BE2C (cell line): ENCODE measurements around the gene NUAK1.

ENCODE experiments used
- DNase-seq: peaks from one replicate; pipeline ENCODE4 v3.0.0-alpha.2; 2020
- H3K27me3 ChIP-seq: fragments of 250-450 bp; sonication (Bioruptor Pico); 2 replicates; pipeline ENCODE4 v1.5.1; 2020; ENCODE audit warnings: mild to moderate bottlenecking
- H3K36me3 ChIP-seq: fragments of 250-450 bp; sonication (Bioruptor Pico); 2 replicates; pipeline ENCODE4 v1.5.1; 2020; ENCODE audit warnings: mild to moderate bottlenecking
- H3K4me1 ChIP-seq: fragments of 250-450 bp; sonication (Bioruptor Pico); 2 replicates; pipeline ENCODE4 v1.5.1; 2020
- H3K4me3 ChIP-seq: 2 replicates; pipeline ENCODE4 v1.5.1; 2011; ENCODE audit warnings: low read depth, low read length
- H3K9me3 ChIP-seq: fragments of 250-450 bp; sonication (Bioruptor Pico); 2 replicates; pipeline ENCODE4 v1.5.1; 2020
- TF ChIP-seq, protein P1 (sequence below): IDR thresholded peaks from 2 replicates; pipeline ENCODE4 v1.5.1; 2012; ENCODE audit warnings: mild to moderate bottlenecking, low read depth, low read length

Gene NUAK1

DNA sequence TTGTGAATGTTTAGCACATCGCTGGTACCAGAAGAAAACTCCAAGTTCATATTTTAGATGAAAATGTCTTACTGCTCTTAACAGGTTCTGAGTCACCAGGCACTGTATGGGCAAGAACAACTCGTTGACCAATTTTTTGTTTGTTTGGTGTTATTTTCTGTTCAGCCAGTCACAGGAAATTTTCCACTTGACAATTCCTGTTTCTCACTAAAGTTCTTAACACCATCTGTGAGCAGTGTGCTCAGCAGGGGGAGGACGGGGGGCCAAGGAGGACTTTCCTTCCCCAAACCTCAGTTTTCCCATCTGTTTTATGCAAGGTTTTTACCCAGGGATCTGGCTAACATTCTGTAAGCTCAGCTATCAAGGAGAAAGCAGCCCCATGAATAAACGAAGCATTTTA, 3.0 kb downstream of the NUAK1 start:
- Histone ChIP-seq H3K9me3 (no peaks in the 10 kb centered on the region), H3K36me3 (no peaks in the 10 kb centered on the region), H3K27me3 (peaks cover 42% of the 10 kb centered on the region), H3K4me1 (no peaks in the 10 kb centered on the region), H3K4me3 (no peak overlapping the region)
- TF ChIP-seq, protein P1, sequence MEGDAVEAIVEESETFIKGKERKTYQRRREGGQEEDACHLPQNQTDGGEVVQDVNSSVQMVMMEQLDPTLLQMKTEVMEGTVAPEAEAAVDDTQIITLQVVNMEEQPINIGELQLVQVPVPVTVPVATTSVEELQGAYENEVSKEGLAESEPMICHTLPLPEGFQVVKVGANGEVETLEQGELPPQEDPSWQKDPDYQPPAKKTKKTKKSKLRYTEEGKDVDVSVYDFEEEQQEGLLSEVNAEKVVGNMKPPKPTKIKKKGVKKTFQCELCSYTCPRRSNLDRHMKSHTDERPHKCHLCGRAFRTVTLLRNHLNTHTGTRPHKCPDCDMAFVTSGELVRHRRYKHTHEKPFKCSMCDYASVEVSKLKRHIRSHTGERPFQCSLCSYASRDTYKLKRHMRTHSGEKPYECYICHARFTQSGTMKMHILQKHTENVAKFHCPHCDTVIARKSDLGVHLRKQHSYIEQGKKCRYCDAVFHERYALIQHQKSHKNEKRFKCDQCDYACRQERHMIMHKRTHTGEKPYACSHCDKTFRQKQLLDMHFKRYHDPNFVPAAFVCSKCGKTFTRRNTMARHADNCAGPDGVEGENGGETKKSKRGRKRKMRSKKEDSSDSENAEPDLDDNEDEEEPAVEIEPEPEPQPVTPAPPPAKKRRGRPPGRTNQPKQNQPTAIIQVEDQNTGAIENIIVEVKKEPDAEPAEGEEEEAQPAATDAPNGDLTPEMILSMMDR: no peak
- DNase-seq: no peak

DNA sequence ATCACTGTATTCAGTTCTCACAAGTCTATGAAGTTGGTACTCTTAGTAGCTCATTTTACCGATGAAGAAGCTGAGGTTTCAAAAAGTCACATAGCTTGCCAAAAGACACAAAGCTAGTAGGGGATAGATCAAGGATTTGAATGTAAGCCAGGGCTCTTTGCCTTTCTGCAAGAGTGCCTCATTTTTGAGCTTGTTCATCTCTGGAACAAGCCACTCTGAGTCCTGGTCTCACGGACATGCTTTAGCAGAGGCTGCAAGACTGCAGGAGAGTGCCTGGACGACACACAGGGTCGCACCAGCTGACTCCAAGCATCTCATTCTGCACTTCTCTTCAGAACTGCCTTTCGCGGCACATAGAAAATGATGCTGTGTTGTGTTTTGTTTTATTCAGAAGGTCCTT, 3.7 kb downstream of the NUAK1 start:
- Histone ChIP-seq H3K36me3 (no peaks in the 10 kb centered on the region), H3K4me1 (no peaks in the 10 kb centered on the region), H3K4me3 (no peak overlapping the region), H3K27me3 (peaks cover 42% of the 10 kb centered on the region), H3K9me3 (no peaks in the 10 kb centered on the region)
- TF ChIP-seq, protein P1: no peak
- no peak for DNase-seq

DNA sequence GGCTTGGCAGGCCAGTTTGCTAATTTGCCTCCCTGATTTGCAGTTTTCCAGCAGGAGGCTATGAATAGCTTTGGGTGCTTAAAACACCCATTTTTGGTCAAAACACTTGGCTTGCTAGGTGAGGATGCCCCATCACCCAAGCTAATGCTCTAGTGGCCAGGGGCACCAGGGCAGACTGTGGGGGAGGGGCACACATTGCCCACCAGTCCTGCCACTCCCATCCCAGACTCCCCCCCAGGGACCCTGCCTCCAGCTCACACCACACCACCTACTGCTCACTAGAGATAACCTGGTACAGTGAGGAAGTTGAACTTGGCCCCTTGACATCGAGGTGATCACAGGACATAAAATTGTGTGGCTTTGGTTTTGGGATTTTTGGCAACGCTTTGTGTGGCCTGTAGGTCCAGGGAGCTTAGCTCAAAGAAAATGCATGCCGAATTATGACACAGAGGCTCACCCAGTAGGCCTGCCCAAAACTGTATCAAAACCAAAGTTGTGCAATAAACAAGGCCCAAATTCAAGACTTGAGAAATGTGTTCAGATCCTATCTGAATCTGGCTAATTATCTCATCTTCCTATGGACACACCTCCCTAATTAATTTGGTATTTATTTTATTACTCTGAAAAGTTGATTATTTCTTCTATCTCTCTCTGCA, 4.3 kb downstream of the NUAK1 start:
- DNase-seq: no peak
- no peaks in the 10 kb centered on the region for H3K4me1 ChIP-seq
- H3K4me3 ChIP-seq: no peak overlapping the region
- no peaks in the 10 kb centered on the region for H3K36me3 ChIP-seq
- H3K27me3 ChIP-seq: peaks cover 37% of the 10 kb centered on the region
- TF ChIP-seq, protein P1: no peak
- H3K9me3 ChIP-seq: no peaks in the 10 kb centered on the region

DNA sequence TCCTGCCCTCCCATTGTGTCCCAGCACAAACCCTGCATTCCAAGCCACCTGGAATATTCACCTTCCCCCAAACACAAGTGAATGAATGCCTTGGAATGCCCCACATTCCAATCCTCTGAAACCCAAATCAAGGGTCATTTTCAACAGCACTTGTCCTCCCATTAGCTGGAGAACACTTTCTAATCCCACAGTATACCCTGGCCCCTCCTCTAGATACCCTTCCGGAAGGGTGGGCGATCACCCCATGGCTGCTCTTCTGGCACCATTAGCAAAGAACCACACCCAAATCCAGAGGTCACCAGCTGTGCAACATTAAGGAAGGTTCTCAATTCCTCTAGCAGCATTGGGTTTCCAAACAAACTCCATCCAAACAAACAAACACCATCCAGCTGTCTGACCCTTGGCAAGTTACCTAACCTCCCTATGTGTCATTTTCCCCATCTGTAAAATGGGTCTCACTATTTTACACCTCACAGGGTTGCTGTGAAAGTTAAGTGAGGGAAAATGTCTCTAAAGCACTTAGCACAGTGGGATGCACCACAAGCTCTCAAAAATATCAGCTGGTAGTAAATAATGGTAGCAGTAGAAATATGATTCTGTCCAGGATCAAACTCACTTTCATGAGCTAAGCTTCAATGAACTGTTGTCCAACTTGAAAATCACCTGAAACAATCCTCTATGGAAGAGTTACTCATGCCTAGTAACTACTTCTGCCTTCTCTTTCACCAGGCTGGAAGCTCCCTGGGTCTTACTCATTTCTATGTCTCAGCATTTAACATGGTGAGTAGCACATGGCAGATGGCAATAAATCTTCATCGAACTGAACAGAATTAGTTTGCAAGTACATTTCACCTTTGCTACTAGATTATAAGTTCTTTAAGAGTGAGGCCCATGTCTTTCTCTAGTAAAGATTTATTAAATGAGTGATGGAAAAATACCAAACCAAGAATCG, 5.3 kb downstream of the NUAK1 start:
- TF ChIP-seq, protein P1: no peak
- peaks cover 27% of the 10 kb centered on the region for H3K27me3 ChIP-seq
- DNase-seq: no peak

DNA sequence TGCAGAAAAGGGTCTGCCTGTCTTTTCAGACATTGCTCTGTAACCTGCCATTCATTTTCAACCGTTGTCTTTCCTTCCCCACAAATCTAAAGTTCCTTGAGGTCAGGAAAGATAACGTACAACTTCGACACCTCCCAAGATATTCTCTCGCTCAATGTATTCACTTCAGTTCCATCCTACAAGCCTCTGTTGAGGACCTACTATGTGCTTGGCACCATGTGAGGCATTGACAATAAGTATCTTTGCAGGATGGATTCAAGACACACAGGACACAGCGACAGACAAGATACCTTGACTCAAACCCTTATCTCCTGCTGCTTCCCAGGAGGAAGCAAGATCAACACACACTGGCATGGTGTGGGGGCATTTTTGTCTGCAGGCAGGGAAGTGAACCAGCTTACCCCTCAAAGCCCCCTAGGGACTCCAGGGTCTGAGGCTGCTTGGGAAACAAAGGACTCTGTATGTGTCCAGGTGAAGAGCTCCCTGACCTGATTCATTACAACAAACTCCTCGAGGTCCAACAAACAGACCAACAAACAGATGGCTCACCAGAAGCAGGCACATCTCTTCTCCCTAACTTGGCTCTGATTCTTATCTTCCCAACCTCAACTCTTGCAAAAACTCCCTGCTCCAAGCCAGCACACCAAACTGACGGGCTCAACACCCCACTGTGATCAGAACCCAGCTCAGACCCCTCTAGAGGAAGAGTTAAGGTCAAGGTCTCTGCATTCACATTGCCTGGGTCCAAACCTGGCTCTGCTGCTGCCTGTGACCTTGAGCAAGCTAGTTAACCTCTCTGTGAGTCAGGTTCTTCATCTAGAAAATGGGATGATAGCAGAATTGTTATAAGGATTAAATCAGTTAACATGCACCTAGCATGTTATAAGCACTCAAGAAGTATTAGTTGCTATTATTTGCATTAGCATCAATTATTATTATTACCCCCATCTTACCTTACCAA, 6.3 kb downstream of the NUAK1 start:
- Histone ChIP-seq H3K4me3 (no peak overlapping the region), H3K27me3 (peaks cover 17% of the 10 kb centered on the region), H3K9me3 (no peaks in the 10 kb centered on the region), H3K4me1 (no peaks in the 10 kb centered on the region), H3K36me3 (no peaks in the 10 kb centered on the region)
- DNase-seq: no peak
- TF ChIP-seq, protein P1: no peak

More for the DNA sequence above, 5.3 kb downstream of the NUAK1 start:
- no peaks in the 10 kb centered on the region for H3K9me3 ChIP-seq
- H3K4me1 ChIP-seq: no peaks in the 10 kb centered on the region
- H3K4me3 ChIP-seq: no peak overlapping the region
- no peaks in the 10 kb centered on the region for H3K36me3 ChIP-seq
